H1 (cell line): ENCODE measurements around the gene ANKRD29. TPM values are rescaled to one million over a fixed set of nuclear protein-coding genes. Genes with fewer than 3 reads are reported as not detected.

Experiments used
- CTCF ChIA-PET: fragments of 300-600 bp; sonication (Branson Sonifier 250); formaldehyde crosslinking; loops from one replicate; lab custom pipeline; 2021; ENCODE audit not compliant: partially characterized antibody; lab: Charles Lee
- POLR2A ChIA-PET: fragments of 300-600 bp; sonication (Branson Sonifier 250); formaldehyde crosslinking; loops from one replicate; lab custom pipeline; 2021; ENCODE audit warnings: inconsistent platforms; ENCODE audit not compliant: partially characterized antibody; lab: Charles Lee
- DNase-seq, 2 experiments: peaks; one replicate each; pipeline versions ENCODE4 v3.0.0 to v3.0.0-alpha.2; 2010 to 2022; ENCODE audit warnings: low spot score in 2 of 2, low read depth in 1 of 2, mixed read lengths in 1 of 2
- FAIRE-seq: peaks from 2 replicates; lab custom pipeline; 2011; peaks lifted over from hg19 to GRCh38; lab: Jason Lieb, UNC
- H2AFZ ChIP-seq: 2 replicates; pipeline ENCODE4 v1.8.1; 2012; ENCODE audit warnings: low read length, inconsistent platforms
- H2AK5ac ChIP-seq: 2 replicates; pipeline ENCODE4 v1.6.1; 2013; ENCODE audit warnings: low read depth, low read length
- H2BK120ac ChIP-seq: replicated peaks from 2 replicates; pipeline ENCODE3; 2013; ENCODE audit warnings: low read depth, low read length, inconsistent platforms
- H2BK12ac ChIP-seq: 2 replicates; pipeline ENCODE4 v1.6.1; 2013; ENCODE audit warnings: low read depth, low read length
- H2BK15ac ChIP-seq: 2 replicates; pipeline ENCODE4 v1.6.1; 2013; ENCODE audit warnings: low read length
- H2BK20ac ChIP-seq: 2 replicates; pipeline ENCODE4 v1.6.1; 2013; ENCODE audit warnings: low read length
- H2BK5ac ChIP-seq: 2 replicates; pipeline ENCODE4 v1.6.1; 2013; ENCODE audit warnings: low read depth, low read length
- H3K14ac ChIP-seq: 2 replicates; pipeline ENCODE4 v1.6.1; 2013; ENCODE audit warnings: inconsistent platforms; ENCODE audit not compliant: insufficient read length
- H3K18ac ChIP-seq: 2 replicates; pipeline ENCODE4 v1.6.1; 2013; ENCODE audit warnings: low read length; ENCODE audit errors: extremely low read depth
- H3K23ac ChIP-seq: 2 replicates; pipeline ENCODE4 v1.6.1; 2013; ENCODE audit warnings: inconsistent platforms; ENCODE audit not compliant: insufficient read length
- H3K23me2 ChIP-seq: 2 replicates; pipeline ENCODE4 v1.6.1; 2013; ENCODE audit warnings: low read depth, low read length
- H3K27ac ChIP-seq: 2 replicates; pipeline ENCODE4 v1.6.1; 2011; ENCODE audit warnings: low read depth, low read length, inconsistent platforms
- H3K27me3 ChIP-seq, 4 experiments: replicated peaks in 1 of 4; 1 replicate in 1 of 4; 2 replicates in 3 of 4; pipeline versions ENCODE4 v1.6.1 to v1.8.1; 2011 to 2013; ENCODE audit warnings: low read length in 3 of 4, mild to moderate bottlenecking in 3 of 4, inconsistent platforms in 2 of 4, mixed read lengths in 2 of 4, moderate library complexity in 1 of 4; ENCODE audit not compliant: control insufficient read depth in 3 of 4, insufficient read depth in 3 of 4; ENCODE audit errors: extremely low read depth in 1 of 4
- H3K36me3 ChIP-seq, 4 experiments: 2 replicates each; pipeline versions ENCODE4 v1.6.1 to v1.8.1; 2011 to 2013; ENCODE audit warnings: mild to moderate bottlenecking in 4 of 4, low read length in 3 of 4, moderate library complexity in 2 of 4, control low read depth in 1 of 4, inconsistent platforms in 1 of 4; ENCODE audit not compliant: insufficient read depth in 4 of 4, control insufficient read depth in 2 of 4
- H3K4ac ChIP-seq: replicated peaks from 2 replicates; pipeline ENCODE3; 2013; ENCODE audit warnings: low read length, low read depth, mixed read lengths, inconsistent platforms; ENCODE audit not compliant: insufficient read length
- H3K4me1 ChIP-seq, 4 experiments: replicated peaks in 1 of 4; 1 replicate in 1 of 4; 2 replicates in 3 of 4; pipeline versions ENCODE4 v1.6.1 to v1.8.1; 2011 to 2013; ENCODE audit warnings: low read length in 3 of 4, inconsistent platforms in 2 of 4, mixed read lengths in 1 of 4; ENCODE audit not compliant: insufficient read depth in 4 of 4, control insufficient read depth in 3 of 4
- H3K4me2 ChIP-seq, 2 experiments: 2 replicates each; pipeline versions ENCODE4 v1.6.1 to v1.8.1; 2011 to 2013; ENCODE audit warnings: low read depth in 2 of 2, low read length in 2 of 2, control low read depth in 1 of 2, inconsistent platforms in 1 of 2, mild to moderate bottlenecking in 1 of 2; ENCODE audit not compliant: insufficient read depth in 1 of 2
- H3K4me3 ChIP-seq, 4 experiments: fragments of 200-600, 300-600 bp in 1 of 4; sonication (generic), shearing (Covaris generic), sonication (Bioruptor Twin) in 1 of 4; 2 replicates each; pipeline versions ENCODE4 v1.5.1 to v1.8.1; 2011 to 2016; ENCODE audit warnings: low read length in 4 of 4, low read depth in 3 of 4, control low read depth in 2 of 4, inconsistent platforms in 2 of 4, mild to moderate bottlenecking in 2 of 4, mixed read lengths in 1 of 4, moderate library complexity in 1 of 4; ENCODE audit not compliant: insufficient read depth in 2 of 4; ENCODE audit errors: extremely low read depth in 1 of 4
- H3K56ac ChIP-seq: replicated peaks from 2 replicates; pipeline ENCODE3; 2013; ENCODE audit warnings: low read depth, mild to moderate bottlenecking, mixed read lengths, low read length, inconsistent platforms; ENCODE audit not compliant: insufficient read length
- H3K79me1 ChIP-seq: 2 replicates; pipeline ENCODE4 v1.6.1; 2013; ENCODE audit warnings: low read depth, low read length, control low read depth
- H3K79me2 ChIP-seq, 2 experiments: 2 replicates each; pipeline versions ENCODE4 v1.6.1 to v1.8.1; 2012 to 2013; ENCODE audit warnings: low read length in 2 of 2, mild to moderate bottlenecking in 2 of 2, inconsistent platforms in 1 of 2; ENCODE audit not compliant: insufficient read depth in 2 of 2, control insufficient read depth in 1 of 2
- H3K9ac ChIP-seq, 4 experiments: replicated peaks in 1 of 4; 1 replicate in 1 of 4; 2 replicates in 3 of 4; pipeline versions ENCODE4 v1.6.1 to v1.8.1; 2011 to 2013; ENCODE audit warnings: low read depth in 3 of 4, low read length in 3 of 4, control low read depth in 2 of 4, mild to moderate bottlenecking in 2 of 4, moderate library complexity in 2 of 4, inconsistent platforms in 1 of 4; ENCODE audit errors: extremely low read depth in 1 of 4
- H3K9me3 ChIP-seq, 2 experiments: 2 replicates each; pipeline versions ENCODE4 v1.6.1 to v1.8.1; 2012 to 2013; ENCODE audit warnings: mild to moderate bottlenecking in 2 of 2, moderate library complexity in 2 of 2, control low read depth in 1 of 2, inconsistent platforms in 1 of 2, low read depth in 1 of 2, low read length in 1 of 2, mixed read lengths in 1 of 2; ENCODE audit not compliant: insufficient read depth in 2 of 2
- H4K20me1 ChIP-seq, 2 experiments: replicated peaks in 1 of 2; 2 replicates each; pipeline versions ENCODE3 to v1.8.1; 2011 to 2013; ENCODE audit warnings: inconsistent platforms in 2 of 2, low read length in 2 of 2, mild to moderate bottlenecking in 1 of 2; ENCODE audit not compliant: insufficient read depth in 2 of 2, control insufficient read depth in 1 of 2
- H4K5ac ChIP-seq: 2 replicates; pipeline ENCODE4 v1.6.1; 2013; ENCODE audit warnings: low read length, low read depth, mixed read lengths, inconsistent platforms; ENCODE audit not compliant: insufficient read length
- H4K8ac ChIP-seq: 2 replicates; pipeline ENCODE4 v1.8.0; 2013; ENCODE audit warnings: mild to moderate bottlenecking, moderate library complexity, low read length, inconsistent platforms; ENCODE audit not compliant: insufficient read depth; ENCODE audit errors: extremely low read depth
- H4K91ac ChIP-seq: replicated peaks from 2 replicates; pipeline ENCODE3; 2013; ENCODE audit warnings: low read length, mixed read lengths, inconsistent platforms; ENCODE audit not compliant: insufficient read length
- CEBPB ChIP-seq: IDR thresholded peaks from 2 replicates; pipeline ENCODE4 v1.6.1; 2012; ENCODE audit warnings: low read depth, low read length
- CHD2 ChIP-seq: IDR thresholded peaks from 2 replicates; pipeline ENCODE4 v1.6.1; 2012; ENCODE audit warnings: low read length, improper control_type of control experiment
- CREB1 ChIP-seq: IDR thresholded peaks from 2 replicates; pipeline ENCODE4 v1.6.1; 2012; ENCODE audit warnings: inconsistent platforms
- EZH2 ChIP-seq: fragments of 200-600 bp; sonication (generic); IDR thresholded peaks from 2 replicates; pipeline ENCODE4 v1.7.1; 2012; ENCODE audit warnings: low read depth, mild to moderate bottlenecking, moderate library complexity, low read length, inconsistent platforms; ENCODE audit not compliant: severe bottlenecking
- JUND ChIP-seq: IDR thresholded peaks from 2 replicates; pipeline ENCODE4 v1.6.1; 2011; ENCODE audit warnings: mild to moderate bottlenecking, improper control_type of control experiment, low read length
- KDM4A ChIP-seq: IDR thresholded peaks from one replicate; pipeline ENCODE4 v1.7.1; 2012; ENCODE audit warnings: low read depth, mild to moderate bottlenecking, moderate library complexity, low read length, inconsistent platforms; ENCODE audit not compliant: severe bottlenecking
- KDM5A ChIP-seq: fragments of 200-600 bp; IDR thresholded peaks from 2 replicates; pipeline ENCODE4 v1.7.1; 2012; ENCODE audit warnings: mild to moderate bottlenecking, low read length, inconsistent platforms, mixed read lengths
- NANOG ChIP-seq: IDR thresholded peaks from 2 replicates; pipeline ENCODE4 v1.6.1; 2011; ENCODE audit warnings: low read length, low read depth, mild to moderate bottlenecking, inconsistent platforms; ENCODE audit not compliant: insufficient read depth, poor library complexity, severe bottlenecking
- NRF1 ChIP-seq: IDR thresholded peaks from 2 replicates; pipeline ENCODE4 v1.6.1; 2011; ENCODE audit warnings: mild to moderate bottlenecking, low read depth, low read length, improper control_type of control experiment
- POLR2A ChIP-seq, 2 experiments: IDR thresholded peaks; 1 replicate in 1 of 2; 2 replicates in 1 of 2; pipeline ENCODE4 v1.6.1; 2011; ENCODE audit warnings: low read depth in 2 of 2, low read length in 2 of 2, mild to moderate bottlenecking in 2 of 2; ENCODE audit errors: control extremely low read depth in 1 of 2
- RFX5 ChIP-seq: IDR thresholded peaks from 2 replicates; pipeline ENCODE4 v1.6.1; 2011; ENCODE audit warnings: low read depth, low read length, improper control_type of control experiment, borderline replicate concordance
- SIN3A ChIP-seq, 2 experiments: IDR thresholded peaks in 1 of 2; conservative IDR thresholded peaks in 1 of 2; 2 replicates each; pipeline ENCODE4 v1.6.1; 2011 to 2012; ENCODE audit warnings: low read length in 2 of 2, improper control_type of control experiment in 1 of 2, low read depth in 1 of 2, mild to moderate bottlenecking in 1 of 2
- WGBS, 2 experiments: shearing (Covaris generic) in 1 of 2; methylation state at CpG; one replicate each; pipeline versions ENCODE4 v1.1.6 to v1.1.7; 2013 to 2015; ENCODE audit warnings: low lambda C conversion rate in 2 of 2, mixed read lengths in 2 of 2, inconsistent platforms in 1 of 2, low coverage in 1 of 2, missing lambda C conversion rate in 1 of 2; ENCODE audit not compliant: insufficient replicate concordance in 2 of 2, insufficient coverage in 1 of 2, insufficient read length in 1 of 2; ENCODE audit errors: extremely low coverage in 1 of 2, missing lambda C conversion rate in 1 of 2; 5-methylcytosine and 5-hydroxymethylcytosine counted together
- polyA plus RNA-seq, 7 experiments: library from polyadenylated mRNA; depleted of rRNA in 3 of 7; stranded (reverse) in 5 of 7; unstranded in 2 of 7; fragments of >200 nt in 5 of 7; fragments of 200-250 nt in 2 of 7; gene quantifications; 1 replicate in 5 of 7; 2 replicates in 1 of 7; 4 replicates in 1 of 7; pipeline versions ENCODE4 v1.2.1 to v1.2.3, GENCODE V29; 2011 to 2013; ENCODE audit warnings: missing spikeins in 2 of 7, mixed read lengths in 2 of 7
- total RNA-seq: library from RNA; stranded (reverse); fragmentation: NEBNext Ultra II Directional; extraction: Animal tissue kit (Norgen Biotek cat#: 25700); gene quantifications from 2 replicates; pipeline ENCODE4 v1.2.1, GENCODE V29; 2021

The ANKRD29 gene
- total and polyA plus RNA-seq, 2 of the 8 experiments (the other 6 are each of a cell fraction or from before 2014, with no cell fraction given): 3.0 to 7.3 TPM

- Histone ChIP-seq H3K27ac (no peak overlapping the region), H3K27me3 (no peaks in the 10 kb centered on the region), H2BK5ac (no peak overlapping the region), H3K4ac (no peak overlapping the region), H3K9me3 (no peaks in the 10 kb centered on the region), H3K79me2 (no peaks in the 10 kb centered on the region), H4K20me1 (no peaks in the 10 kb centered on the region), H3K14ac (no peak overlapping the region), H3K9ac (no peak overlapping the region), H3K4me2 (no peak overlapping the region), H3K23me2 (no peaks in the 10 kb centered on the region), H2BK15ac (no peak overlapping the region), H2BK20ac (no peak overlapping the region), H3K4me1 (no peaks in the 10 kb centered on the region), H4K8ac (no peak overlapping the region), H3K56ac (no peak overlapping the region), H3K23ac (no peak overlapping the region), H2AFZ (no peak overlapping the region), H2AK5ac (no peak overlapping the region), H4K91ac (no peak overlapping the region), H4K5ac (no peak overlapping the region), H2BK120ac (no peak overlapping the region), H3K18ac (no peak overlapping the region), H3K36me3 (no peaks in the 10 kb centered on the region), H2BK12ac (no peak overlapping the region), H3K4me3 (no peak overlapping the region), H3K79me1 (no peaks in the 10 kb centered on the region)
- FAIRE-seq (no peak), DNase-seq (no peak)
- POLR2A ChIA-PET: no interaction called here
- 89% methylated on average over 7 of the region's 7 CpGs; no CpG with 5 or more reads in 1 of the 2 experiments for WGBS, 2 experiments
- CTCF ChIA-PET: interaction anchor here (1.5 kb wide), 1 partner anchor 12 kb away, joined by 3 read pairs; no protein-coding TSS in a partner anchor
- no peak for TF ChIP-seq CREB1
- TF ChIP-seq EZH2: no peak
- TF ChIP-seq SIN3A (conservative IDR thresholded peaks at IDR 0.05 in 1 of 2, IDR thresholded peaks at IDR 0.05 in 1 of 2; ENCODE audit: low read depth in 1 of 2, low read length in 2 of 2): no peak
- no peak for TF ChIP-seq POLR2A (IDR thresholded peaks at IDR 0.05; ENCODE audit: control extremely low read depth in 1 of 2, low read depth in 2 of 2, low read length in 2 of 2)
- TF ChIP-seq RFX5: no peak
- no peak for TF ChIP-seq NRF1
- TF ChIP-seq CHD2: no peak
- TF ChIP-seq JUND: no peak
- TF ChIP-seq CEBPB: no peak
- no peak for TF ChIP-seq NANOG
- no peak for TF ChIP-seq KDM4A
- no peak for TF ChIP-seq KDM5A
Measured at GRCh38 chr18:23596183-23596582, 66.5 kb downstream of the ANKRD29 start.
